Left hindlimb (tissue), 1 donor: ENCODE measurements around the gene CHD5.

Experiments
- DNase-seq: peaks from one replicate; pipeline ENCODE4 v3.0.0-alpha.2; 2018

The CHD5 gene

GRCh38 chr1:6097117-6097595 lies 83.0 kb downstream of the CHD5 start:
- DNase-seq: peak; percentile 9

- DNase-seq: peak; percentile 17
These were observed 83.6 kb downstream of the CHD5 start for GRCh38 chr1:6096243-6097116.

- DNase-seq: peak; percentile 24
These were observed 84.4 kb downstream of the CHD5 start for GRCh38 chr1:6095511-6096242.

- DNase-seq: peak; percentile 12
These were observed 85.2 kb downstream of the CHD5 start for GRCh38 chr1:6094801-6095505.

- DNase-seq: peak; percentile 1
These were observed 85.9 kb downstream of the CHD5 start for GRCh38 chr1:6094246-6094645.

GRCh38 chr1:6093611-6094010 lies 86.5 kb downstream of the CHD5 start:
- peak; percentile 16 for DNase-seq

GRCh38 chr1:6093071-6093470 lies 87.0 kb downstream of the CHD5 start:
- peak; percentile 5 for DNase-seq

- DNase-seq: no peak
These were observed 87.9 kb downstream of the CHD5 start for GRCh38 chr1:6092211-6092610.

- DNase-seq: no peak
These were observed 88.4 kb downstream of the CHD5 start for GRCh38 chr1:6091823-6092109.

GRCh38 chr1:6090996-6091822 lies 88.9 kb downstream of the CHD5 start:
- no peak for DNase-seq

GRCh38 chr1:6090288-6090687 lies 89.8 kb downstream of the CHD5 start:
- no peak for DNase-seq

GRCh38 chr1:6088956-6089355 lies 91.2 kb downstream of the CHD5 start:
- DNase-seq: no peak

- no peak for DNase-seq
These were observed 92.2 kb downstream of the CHD5 start for GRCh38 chr1:6087958-6088357.

GRCh38 chr1:6087377-6087772 lies 92.7 kb downstream of the CHD5 start:
- no peak for DNase-seq

- DNase-seq: peak; percentile 62
These were observed 93.3 kb downstream of the CHD5 start for GRCh38 chr1:6086762-6087376.

GRCh38 chr1:6086358-6086757 lies 93.8 kb downstream of the CHD5 start:
- DNase-seq: no peak

GRCh38 chr1:6085666-6086065 lies 94.5 kb downstream of the CHD5 start:
- DNase-seq: no peak

GRCh38 chr1:6084781-6085495 lies 95.2 kb downstream of the CHD5 start:
- no peak for DNase-seq

GRCh38 chr1:6083801-6084446 lies 96.2 kb downstream of the CHD5 start:
- no peak for DNase-seq

- DNase-seq: no peak
These were observed 96.7 kb downstream of the CHD5 start for GRCh38 chr1:6083385-6083784.

GRCh38 chr1:6082430-6082971 lies 97.6 kb downstream of the CHD5 start:
- peak; percentile 60 for DNase-seq
